ENCODE measurements around the gene SLC35F1.

- TF ChIP-seq, protein P1, sequence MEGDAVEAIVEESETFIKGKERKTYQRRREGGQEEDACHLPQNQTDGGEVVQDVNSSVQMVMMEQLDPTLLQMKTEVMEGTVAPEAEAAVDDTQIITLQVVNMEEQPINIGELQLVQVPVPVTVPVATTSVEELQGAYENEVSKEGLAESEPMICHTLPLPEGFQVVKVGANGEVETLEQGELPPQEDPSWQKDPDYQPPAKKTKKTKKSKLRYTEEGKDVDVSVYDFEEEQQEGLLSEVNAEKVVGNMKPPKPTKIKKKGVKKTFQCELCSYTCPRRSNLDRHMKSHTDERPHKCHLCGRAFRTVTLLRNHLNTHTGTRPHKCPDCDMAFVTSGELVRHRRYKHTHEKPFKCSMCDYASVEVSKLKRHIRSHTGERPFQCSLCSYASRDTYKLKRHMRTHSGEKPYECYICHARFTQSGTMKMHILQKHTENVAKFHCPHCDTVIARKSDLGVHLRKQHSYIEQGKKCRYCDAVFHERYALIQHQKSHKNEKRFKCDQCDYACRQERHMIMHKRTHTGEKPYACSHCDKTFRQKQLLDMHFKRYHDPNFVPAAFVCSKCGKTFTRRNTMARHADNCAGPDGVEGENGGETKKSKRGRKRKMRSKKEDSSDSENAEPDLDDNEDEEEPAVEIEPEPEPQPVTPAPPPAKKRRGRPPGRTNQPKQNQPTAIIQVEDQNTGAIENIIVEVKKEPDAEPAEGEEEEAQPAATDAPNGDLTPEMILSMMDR (IDR thresholded peaks at IDR 0.05): no peak
- no peak for TF ChIP-seq POLR2A (IDR thresholded peaks at IDR 0.05)
These were observed 290.5 kb downstream of the SLC35F1 start for GRCh38 chr6:118197539-118197938.

Data from testis (tissue), 2 donors.